Lower leg skin (tissue), 4 donors: Measurements from ENCODE around the gene FKBP7. TPM values are rescaled to one million over a fixed set of nuclear protein-coding genes. Genes with fewer than 3 reads are reported as not detected.

Experiments used
- DNase-seq, 2 donors: peaks; one replicate each; pipeline ENCODE4 v3.0.0-alpha.2; 2019; ENCODE audit warnings: low spot score in 2 of 2
- H3K4me3 ChIP-seq: fragments of 200-600 bp; sonication (generic); 2 replicates; pipeline ENCODE4 v1.5.1; 2017; ENCODE audit warnings: mild to moderate bottlenecking, low read depth; ENCODE audit not compliant: poor library complexity, severe bottlenecking
- POLR2A ChIP-seq, 2 donors: fragments of 450-650 bp; IDR thresholded peaks; one replicate each; pipeline ENCODE4 v1.6.1; 2016 to 2017; ENCODE audit warnings: antibody characterized with exemption in 2 of 2, mild to moderate bottlenecking in 1 of 2, moderate library complexity in 1 of 2
- WGBS, 2 donors: methylation state at CpG; one replicate each; pipeline ENCODE4 v1.1.5; 2018; 5-methylcytosine and 5-hydroxymethylcytosine counted together
- intact Hi-C: fragments of 100-400 bp; cut with DNase I; formaldehyde crosslinking; loops from one replicate; pipeline ENCODE4 v1.15.0; 2023; ENCODE audit warnings: low total_unique reads
- total RNA-seq, 4 donors: library from RNA; depleted of rRNA; stranded (reverse); fragments of >200 nt; gene quantifications; one replicate each; pipeline ENCODE4 v1.1.0, GENCODE V29; 2016
- TF ChIP-seq, protein P1 (sequence below), 3 donors: fragments of 450-650 bp; IDR thresholded peaks; one replicate each; pipeline ENCODE4 v1.5.1; 2016; ENCODE audit warnings: antibody characterized with exemption in 3 of 3, mild to moderate bottlenecking in 3 of 3, moderate library complexity in 2 of 3

Gene FKBP7
- total RNA-seq, 4 donors from 2014 or later = 4.6 to 6.7 (median 5.4) TPM

DNA sequence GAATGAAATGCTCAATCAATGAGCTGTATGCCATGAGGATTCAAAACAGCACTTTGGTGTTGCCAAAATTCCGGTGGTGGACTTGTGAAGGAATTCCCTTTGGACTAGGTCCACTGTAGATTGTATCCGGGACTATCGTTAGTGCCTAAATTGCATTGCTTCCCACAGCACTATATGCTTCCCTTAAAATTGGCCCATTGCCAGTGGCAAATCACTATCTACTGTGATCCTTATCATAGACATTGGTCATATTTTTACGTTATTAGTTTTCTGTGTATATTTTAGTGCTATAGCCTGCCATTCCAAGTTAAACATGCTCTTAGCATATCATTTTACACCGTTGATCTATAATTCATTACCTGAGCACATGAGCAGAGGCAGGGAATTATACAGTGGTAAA lies 25.5 kb downstream of the FKBP7 start:
- no peak overlapping the region for H3K4me3 ChIP-seq
- WGBS, 2 donors = 66 to 71% methylated on average over 5 of the region's 5 CpGs
- TF ChIP-seq POLR2A (IDR thresholded peaks at IDR 0.05) = no peak
- TF ChIP-seq, protein P1, sequence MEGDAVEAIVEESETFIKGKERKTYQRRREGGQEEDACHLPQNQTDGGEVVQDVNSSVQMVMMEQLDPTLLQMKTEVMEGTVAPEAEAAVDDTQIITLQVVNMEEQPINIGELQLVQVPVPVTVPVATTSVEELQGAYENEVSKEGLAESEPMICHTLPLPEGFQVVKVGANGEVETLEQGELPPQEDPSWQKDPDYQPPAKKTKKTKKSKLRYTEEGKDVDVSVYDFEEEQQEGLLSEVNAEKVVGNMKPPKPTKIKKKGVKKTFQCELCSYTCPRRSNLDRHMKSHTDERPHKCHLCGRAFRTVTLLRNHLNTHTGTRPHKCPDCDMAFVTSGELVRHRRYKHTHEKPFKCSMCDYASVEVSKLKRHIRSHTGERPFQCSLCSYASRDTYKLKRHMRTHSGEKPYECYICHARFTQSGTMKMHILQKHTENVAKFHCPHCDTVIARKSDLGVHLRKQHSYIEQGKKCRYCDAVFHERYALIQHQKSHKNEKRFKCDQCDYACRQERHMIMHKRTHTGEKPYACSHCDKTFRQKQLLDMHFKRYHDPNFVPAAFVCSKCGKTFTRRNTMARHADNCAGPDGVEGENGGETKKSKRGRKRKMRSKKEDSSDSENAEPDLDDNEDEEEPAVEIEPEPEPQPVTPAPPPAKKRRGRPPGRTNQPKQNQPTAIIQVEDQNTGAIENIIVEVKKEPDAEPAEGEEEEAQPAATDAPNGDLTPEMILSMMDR (IDR thresholded peaks at IDR 0.05) = no peak
- intact Hi-C loops = no loop called here
- no peak for DNase-seq

DNA sequence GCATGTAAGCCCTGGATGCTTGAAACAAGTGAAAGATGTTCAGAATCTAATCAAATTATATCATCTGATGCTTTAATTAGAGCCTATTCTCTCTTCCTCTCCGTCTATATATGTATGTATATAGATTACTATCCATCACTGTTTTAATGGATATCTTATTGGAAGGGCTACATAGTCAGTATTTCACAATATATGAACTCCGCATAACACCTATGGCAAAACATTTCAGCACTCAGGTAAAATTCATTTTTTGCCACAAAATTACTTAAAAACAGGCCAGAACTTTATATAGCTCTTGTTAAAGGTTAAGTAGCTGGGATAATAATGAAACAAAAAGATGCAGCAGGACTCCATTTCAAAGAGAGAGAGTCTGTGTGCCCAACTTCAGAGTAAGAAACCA lies 26.1 kb downstream of the FKBP7 start:
- 95 to 96% methylated on average over 2 of the region's 2 CpGs for WGBS, 2 donors
- no peak for TF ChIP-seq POLR2A (IDR thresholded peaks at IDR 0.05)
- TF ChIP-seq, protein P1 (IDR thresholded peaks at IDR 0.05) = no peak
- intact Hi-C loops = no loop called here
- DNase-seq = no peak
- no peak overlapping the region for H3K4me3 ChIP-seq

DNA sequence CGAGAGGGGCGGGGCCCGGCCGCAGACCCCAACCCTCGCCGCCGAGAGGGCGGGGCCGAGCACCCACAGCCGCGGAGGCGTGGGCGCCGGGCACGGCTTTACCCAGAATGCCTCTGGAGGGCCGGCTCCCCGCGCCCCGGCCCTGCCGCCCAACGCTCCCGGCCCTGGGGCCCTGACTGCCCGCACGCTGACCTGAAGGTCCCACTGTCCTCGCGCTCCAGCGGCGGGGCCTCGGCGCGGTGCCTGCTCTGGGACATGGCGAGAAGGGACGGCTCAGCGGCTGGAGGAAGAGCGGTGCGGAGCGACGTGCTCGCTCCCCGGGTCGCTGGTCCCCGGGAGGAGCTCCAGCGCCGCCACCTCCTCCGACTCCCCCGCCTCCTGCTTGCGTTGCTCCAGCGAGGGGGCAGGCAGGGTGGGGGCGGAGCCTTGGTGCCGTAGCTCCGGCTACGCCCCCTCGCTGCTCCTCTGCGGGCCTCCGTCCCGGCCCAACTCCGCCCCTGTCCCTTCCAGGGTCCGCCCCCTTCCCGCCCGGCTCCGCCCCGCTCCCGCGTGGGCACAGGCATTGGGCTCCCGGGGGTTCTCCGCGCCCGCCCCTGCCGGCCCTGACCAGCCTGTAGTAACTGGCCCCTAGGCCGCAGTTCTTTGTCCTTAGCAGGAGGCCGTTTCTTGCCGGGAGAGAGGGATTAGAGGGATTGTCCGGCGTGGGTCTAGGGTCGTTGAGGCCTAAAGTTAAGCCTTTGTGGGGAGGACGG lies 27.4 kb downstream of the FKBP7 start, which contains the start of the genes PJVK and PRKRA:
Gene PJVK (plus strand): TSS at position 605 of the 752 bp plus-strand sequence. CDS start 2,032 bp downstream, outside the sequence.
Gene PRKRA (minus strand): TSS at position 402 of the 752 bp plus-strand sequence. CDS start 145 bp downstream, at position 257.
- TF ChIP-seq, protein P1 (IDR thresholded peaks at IDR 0.05) = peak in 1 of 3 donors; percentile 31
- peak in 1 of 2 donors; percentile 61 for TF ChIP-seq POLR2A (IDR thresholded peaks at IDR 0.05)
- peak; percentile 96 to 99 for DNase-seq
- H3K4me3 ChIP-seq = peak within 1 kb of the TSS; percentile 82
- intact Hi-C loops = no loop called here
- WGBS, 2 donors = 2% methylated on average over 31 to 37 of the region's 76 CpGs

DNA sequence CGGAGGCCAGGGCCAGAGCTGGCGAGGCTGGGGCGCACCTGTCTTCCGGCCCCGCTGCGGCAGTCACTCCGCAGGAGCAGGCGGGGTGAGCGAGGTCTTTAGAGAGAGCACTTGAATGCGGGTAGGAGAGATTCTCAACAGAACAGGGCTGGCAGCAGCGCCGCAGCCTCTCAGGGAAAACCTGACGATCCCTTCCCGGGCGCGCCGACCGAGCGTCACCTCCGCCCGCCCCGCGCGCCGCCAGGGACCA lies 28.0 kb downstream of the FKBP7 start:
- TF ChIP-seq, protein P1 (IDR thresholded peaks at IDR 0.05) = no peak
- TF ChIP-seq POLR2A (IDR thresholded peaks at IDR 0.05) = no peak
- intact Hi-C loops = no loop called here
- H3K4me3 ChIP-seq = peak overlapping the region; percentile 82
- no peak for DNase-seq
- 0% methylated on average over 8 to 10 of the region's 25 CpGs for whole genome bisulfite sequencing, 2 donors

DNA sequence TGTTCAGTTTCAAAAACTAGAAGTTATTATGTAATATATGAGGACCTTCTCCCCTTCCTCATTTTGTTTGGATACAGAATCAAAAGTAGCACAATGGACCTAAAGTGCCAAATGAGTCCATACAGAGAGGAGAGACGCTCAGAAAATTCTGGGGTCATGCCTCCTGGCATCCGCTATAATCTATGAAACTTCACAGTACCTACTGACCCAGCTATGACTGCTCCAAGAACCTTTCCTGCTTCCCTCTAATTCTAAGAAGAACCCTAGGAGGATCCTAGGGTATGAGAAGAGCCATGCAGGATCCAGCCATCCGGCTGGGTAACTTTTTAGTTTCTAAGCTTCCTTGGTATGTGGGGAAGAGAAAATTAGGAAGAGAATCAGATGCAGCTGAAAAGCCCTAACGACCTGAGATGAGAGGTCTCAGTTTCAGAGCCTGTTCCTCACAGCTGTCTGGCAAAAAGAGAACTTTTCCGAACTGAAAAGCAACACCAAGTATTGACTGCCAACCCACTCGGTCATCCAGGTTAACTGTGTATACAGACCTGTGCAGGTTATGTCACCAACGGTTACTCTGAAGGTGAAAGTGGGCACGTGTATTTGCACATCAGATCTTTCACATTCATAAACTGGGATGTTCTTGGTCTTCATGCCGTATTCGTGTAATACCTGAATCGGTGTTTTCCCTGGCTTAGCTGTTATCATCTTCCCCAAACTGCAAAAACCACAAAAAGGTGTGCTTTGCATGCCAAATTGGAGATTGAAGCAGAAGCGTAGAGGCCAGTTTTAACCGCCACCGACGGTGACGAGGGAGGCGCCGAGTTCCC lies 28.5 kb downstream of the FKBP7 start:
- intact Hi-C loops = no loop called here
- 6 to 7% methylated on average over 18 of the region's 18 CpGs for WGBS, 2 donors
- TF ChIP-seq, protein P1 (IDR thresholded peaks at IDR 0.05) = no peak
- no peak for DNase-seq
- H3K4me3 ChIP-seq = peak overlapping the region; percentile 82
